HL-60 (cell line): ENCODE measurements around the gene EVC.
"Not testable (repeated sequence)": the region's sequence is repeated elsewhere in the genome, so short reads cannot be mapped to it uniquely, and the experiment has no call there.

Experiments
- POLR2AphosphoS5 ChIP-seq: IDR thresholded peaks from 2 replicates; pipeline ENCODE4 v1.6.1; 2012; ENCODE audit warnings: low read depth
- TF ChIP-seq, protein P1 (sequence below): IDR thresholded peaks from one replicate; pipeline ENCODE4 v1.5.1; 2011; ENCODE audit warnings: low read length, control low read depth, inconsistent platforms; ENCODE audit not compliant: insufficient read depth
- TF ChIP-seq, protein P2 (sequence below): IDR thresholded peaks from 2 replicates; pipeline ENCODE4 v1.6.1; 2012; ENCODE audit warnings: low read depth; ENCODE audit not compliant: insufficient replicate concordance

DNA sequence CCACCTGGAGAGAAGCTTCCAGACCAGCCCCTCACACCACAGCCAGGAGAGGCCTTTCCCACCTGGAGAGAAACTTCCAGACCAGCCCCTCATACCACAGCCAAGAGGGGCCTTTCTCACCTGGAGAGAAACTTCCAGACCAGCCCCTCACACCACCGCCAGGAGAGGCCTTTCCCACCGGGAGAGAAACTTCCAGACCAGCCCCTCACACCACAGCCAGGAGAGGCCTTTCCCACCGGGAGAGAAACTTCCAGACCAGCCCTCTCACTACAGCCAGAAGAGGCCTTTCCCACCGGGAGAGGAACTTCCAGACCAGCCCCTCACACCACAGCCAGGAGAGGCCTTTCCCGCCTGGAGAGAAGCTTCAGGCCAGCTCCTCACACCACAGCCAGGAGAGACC, 101.1 kb downstream of the EVC start:
- TF ChIP-seq, protein P1, sequence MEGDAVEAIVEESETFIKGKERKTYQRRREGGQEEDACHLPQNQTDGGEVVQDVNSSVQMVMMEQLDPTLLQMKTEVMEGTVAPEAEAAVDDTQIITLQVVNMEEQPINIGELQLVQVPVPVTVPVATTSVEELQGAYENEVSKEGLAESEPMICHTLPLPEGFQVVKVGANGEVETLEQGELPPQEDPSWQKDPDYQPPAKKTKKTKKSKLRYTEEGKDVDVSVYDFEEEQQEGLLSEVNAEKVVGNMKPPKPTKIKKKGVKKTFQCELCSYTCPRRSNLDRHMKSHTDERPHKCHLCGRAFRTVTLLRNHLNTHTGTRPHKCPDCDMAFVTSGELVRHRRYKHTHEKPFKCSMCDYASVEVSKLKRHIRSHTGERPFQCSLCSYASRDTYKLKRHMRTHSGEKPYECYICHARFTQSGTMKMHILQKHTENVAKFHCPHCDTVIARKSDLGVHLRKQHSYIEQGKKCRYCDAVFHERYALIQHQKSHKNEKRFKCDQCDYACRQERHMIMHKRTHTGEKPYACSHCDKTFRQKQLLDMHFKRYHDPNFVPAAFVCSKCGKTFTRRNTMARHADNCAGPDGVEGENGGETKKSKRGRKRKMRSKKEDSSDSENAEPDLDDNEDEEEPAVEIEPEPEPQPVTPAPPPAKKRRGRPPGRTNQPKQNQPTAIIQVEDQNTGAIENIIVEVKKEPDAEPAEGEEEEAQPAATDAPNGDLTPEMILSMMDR = not testable (repeated sequence)
- TF ChIP-seq POLR2AphosphoS5 = not testable (repeated sequence)
- TF ChIP-seq, protein P2, sequence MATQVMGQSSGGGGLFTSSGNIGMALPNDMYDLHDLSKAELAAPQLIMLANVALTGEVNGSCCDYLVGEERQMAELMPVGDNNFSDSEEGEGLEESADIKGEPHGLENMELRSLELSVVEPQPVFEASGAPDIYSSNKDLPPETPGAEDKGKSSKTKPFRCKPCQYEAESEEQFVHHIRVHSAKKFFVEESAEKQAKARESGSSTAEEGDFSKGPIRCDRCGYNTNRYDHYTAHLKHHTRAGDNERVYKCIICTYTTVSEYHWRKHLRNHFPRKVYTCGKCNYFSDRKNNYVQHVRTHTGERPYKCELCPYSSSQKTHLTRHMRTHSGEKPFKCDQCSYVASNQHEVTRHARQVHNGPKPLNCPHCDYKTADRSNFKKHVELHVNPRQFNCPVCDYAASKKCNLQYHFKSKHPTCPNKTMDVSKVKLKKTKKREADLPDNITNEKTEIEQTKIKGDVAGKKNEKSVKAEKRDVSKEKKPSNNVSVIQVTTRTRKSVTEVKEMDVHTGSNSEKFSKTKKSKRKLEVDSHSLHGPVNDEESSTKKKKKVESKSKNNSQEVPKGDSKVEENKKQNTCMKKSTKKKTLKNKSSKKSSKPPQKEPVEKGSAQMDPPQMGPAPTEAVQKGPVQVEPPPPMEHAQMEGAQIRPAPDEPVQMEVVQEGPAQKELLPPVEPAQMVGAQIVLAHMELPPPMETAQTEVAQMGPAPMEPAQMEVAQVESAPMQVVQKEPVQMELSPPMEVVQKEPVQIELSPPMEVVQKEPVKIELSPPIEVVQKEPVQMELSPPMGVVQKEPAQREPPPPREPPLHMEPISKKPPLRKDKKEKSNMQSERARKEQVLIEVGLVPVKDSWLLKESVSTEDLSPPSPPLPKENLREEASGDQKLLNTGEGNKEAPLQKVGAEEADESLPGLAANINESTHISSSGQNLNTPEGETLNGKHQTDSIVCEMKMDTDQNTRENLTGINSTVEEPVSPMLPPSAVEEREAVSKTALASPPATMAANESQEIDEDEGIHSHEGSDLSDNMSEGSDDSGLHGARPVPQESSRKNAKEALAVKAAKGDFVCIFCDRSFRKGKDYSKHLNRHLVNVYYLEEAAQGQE = not testable (repeated sequence)
